C4-2B (cell line): ENCODE data around the gene ZHX3.

Experiments
- H3K27ac ChIP-seq: fragments of 450-650 bp; 2 replicates; pipeline ENCODE4 v1.5.1; 2017
- CTCF ChIP-seq: fragments of 450-650 bp; conservative IDR thresholded peaks from 2 replicates; pipeline ENCODE4 v1.5.1; 2017; ENCODE audit warnings: mild to moderate bottlenecking
- ZFX ChIP-seq: fragments of 450-650 bp; IDR thresholded peaks from 2 replicates; pipeline ENCODE4 v1.6.1; 2017

ZHX3 gene

GRCh38 chr20:41352666-41353065 lies 35.1 kb upstream of the ZHX3 start:
- TF ChIP-seq CTCF, result no peak
- no peak for TF ChIP-seq ZFX
- H3K27ac ChIP-seq, result no peak overlapping the region

- TF ChIP-seq CTCF (no peak), ZFX (no peak)
- no peak overlapping the region for H3K27ac ChIP-seq
Measured at GRCh38 chr20:41352106-41352505, 34.6 kb upstream of the ZHX3 start.

GRCh38 chr20:41350408-41350962 lies 33.0 kb upstream of the ZHX3 start:
- no peak for TF ChIP-seq ZFX
- TF ChIP-seq CTCF, result no peak
- H3K27ac ChIP-seq, result no peak overlapping the region

DNA sequence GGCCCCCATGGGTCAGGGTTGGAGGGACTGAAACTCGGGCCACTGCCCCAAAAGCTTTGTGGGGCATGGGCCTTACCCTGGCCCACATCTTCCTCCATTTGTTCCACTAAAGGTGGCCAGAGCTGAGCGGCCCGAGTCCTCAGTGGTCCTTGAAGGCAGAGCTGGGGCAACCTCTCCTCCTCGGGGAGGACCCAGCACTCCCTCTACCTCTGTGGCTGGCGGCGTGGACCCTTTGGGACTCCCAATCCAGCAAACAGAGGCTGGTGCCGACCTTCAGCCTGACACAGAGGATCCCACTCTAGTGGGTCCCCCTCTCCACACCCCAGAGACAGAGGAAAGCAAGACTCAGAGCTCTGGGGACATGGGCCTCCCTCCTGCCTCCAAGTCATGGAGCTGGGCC lies 32.4 kb upstream of the ZHX3 start:
- TF ChIP-seq ZFX, result no peak
- no peak for TF ChIP-seq CTCF

GRCh38 chr20:41349266-41349665 lies 31.7 kb upstream of the ZHX3 start:
- H3K27ac ChIP-seq, result no peak overlapping the region
- no peak for TF ChIP-seq CTCF
- no peak for TF ChIP-seq ZFX

More for the DNA sequence above, 32.4 kb upstream of the ZHX3 start:
- H3K27ac ChIP-seq, result no peak overlapping the region

DNA sequence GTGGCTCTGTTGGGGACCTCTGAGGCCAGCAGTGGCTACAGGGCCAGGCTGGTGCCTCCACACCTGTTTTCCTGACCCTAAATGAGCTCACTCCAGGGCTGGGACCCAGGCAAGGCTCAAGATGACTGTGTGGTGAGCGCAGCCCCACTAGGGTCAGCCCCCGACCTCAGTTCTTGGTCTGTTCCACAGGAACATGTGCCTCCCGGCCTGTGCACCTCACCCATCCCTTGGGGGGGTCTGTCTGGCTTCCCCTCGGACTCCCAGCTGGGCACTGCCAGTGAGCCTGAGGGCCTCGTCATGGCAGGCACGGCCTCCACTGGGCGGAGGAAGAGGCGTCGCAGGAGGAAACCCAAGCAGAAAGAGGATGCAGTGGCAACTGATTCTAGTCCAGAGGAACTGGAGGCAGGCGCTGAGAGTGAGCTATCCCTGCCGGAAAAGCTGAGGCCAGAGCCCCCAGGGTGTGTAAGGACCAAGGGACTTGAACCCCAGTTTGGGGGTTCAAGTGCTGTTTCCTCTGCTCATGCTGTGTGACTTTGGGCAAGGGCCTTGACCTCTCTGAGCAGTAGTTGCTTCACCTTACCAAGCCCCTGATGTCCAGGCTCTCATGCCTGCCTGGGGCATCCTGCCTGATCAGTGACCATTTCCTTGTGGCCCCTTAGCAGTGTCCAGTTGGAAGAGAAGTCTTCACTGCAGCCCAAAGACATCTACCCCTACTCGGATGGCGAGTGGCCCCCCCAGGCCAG lies 31.1 kb upstream of the ZHX3 start:
- no peak overlapping the region for H3K27ac ChIP-seq
- no peak for TF ChIP-seq CTCF
- TF ChIP-seq ZFX, result no peak

- TF ChIP-seq ZFX (no peak), CTCF (no peak)
- no peak overlapping the region for H3K27ac ChIP-seq
Measured at GRCh38 chr20:41347523-41348429, 30.2 kb upstream of the ZHX3 start.
